ENCODE measurements around the gene CALN1. TPM values are rescaled to one million over a fixed set of nuclear protein-coding genes. Genes with fewer than 3 reads are reported as not detected.

Gene CALN1
- total and polyA plus RNA-seq, 9 of the 15 experiments (the other 6 are each of a cell fraction or from before 2014, with no cell fraction given), result 1.4 to 7.5 (median 3.3) TPM

DNA sequence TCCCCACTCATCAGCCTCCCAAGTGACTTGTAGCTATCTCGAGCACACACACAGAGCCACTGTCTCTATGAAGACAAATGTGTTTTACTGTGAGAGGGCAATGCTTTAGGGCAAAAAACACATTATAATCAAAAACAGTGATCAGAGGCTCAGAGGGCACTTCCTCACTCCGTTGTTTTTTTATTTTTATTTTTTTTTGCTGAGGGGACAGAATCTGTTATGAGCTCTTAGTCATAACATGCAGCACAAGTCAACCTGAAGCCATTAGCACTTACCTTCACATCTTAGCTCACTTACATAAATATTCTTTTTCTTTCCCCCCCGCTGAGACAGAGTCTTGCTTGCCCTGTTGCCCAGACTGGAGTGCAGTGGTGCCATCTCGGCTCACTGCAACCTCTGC is 157.7 kb downstream of the CALN1 start (continued):
- TF ChIP-seq, protein P1, sequence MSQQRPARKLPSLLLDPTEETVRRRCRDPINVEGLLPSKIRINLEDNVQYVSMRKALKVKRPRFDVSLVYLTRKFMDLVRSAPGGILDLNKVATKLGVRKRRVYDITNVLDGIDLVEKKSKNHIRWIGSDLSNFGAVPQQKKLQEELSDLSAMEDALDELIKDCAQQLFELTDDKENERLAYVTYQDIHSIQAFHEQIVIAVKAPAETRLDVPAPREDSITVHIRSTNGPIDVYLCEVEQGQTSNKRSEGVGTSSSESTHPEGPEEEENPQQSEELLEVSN (IDR thresholded peaks at IDR 0.05; ENCODE audit: borderline replicate concordance in 1 of 2, extremely low read depth in 1 of 2, insufficient read depth in 1 of 2, insufficient read length in 1 of 2, low read depth in 1 of 2, low read length in 1 of 2, poor library complexity in 1 of 2, severe bottlenecking in 1 of 2), result no peak
- TF ChIP-seq POLR3G (IDR thresholded peaks at IDR 0.05; ENCODE audit: extremely low read depth, insufficient read length, insufficient replicate concordance), result no peak

DNA sequence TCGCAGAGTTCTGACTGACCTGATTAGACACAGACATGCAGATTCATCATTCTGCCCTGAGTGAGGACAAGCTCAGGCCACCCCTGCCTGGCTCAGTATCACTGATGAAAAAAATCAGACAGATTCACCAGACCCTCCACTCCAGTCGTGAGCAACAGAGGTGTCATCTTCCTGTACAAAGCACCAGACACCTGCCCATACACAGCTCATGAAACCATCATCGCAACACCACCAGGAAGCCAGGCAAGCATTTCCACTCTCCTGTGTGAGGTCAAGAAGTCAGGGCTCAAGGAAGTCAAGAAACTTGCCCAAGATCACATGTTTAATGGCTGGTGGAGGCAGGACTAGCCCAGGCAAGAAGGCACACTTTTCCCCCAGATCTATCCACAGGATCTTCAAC is 163.0 kb downstream of the CALN1 start:
- Histone ChIP-seq H3K9me3 (replicated peaks; ENCODE audit: control insufficient read depth, insufficient read depth, low read depth, low read length) (no peaks in the 10 kb centered on the region), H3K4me2 (ENCODE audit: insufficient read depth, low read length) (no peak overlapping the region), H2AFZ (ENCODE audit: low read depth, low read length) (no peak overlapping the region), H3K4me1 (replicated peaks in 1 of 2; ENCODE audit: control insufficient read depth in 2 of 2, insufficient read depth in 2 of 2, low read length in 2 of 2) (no peaks in the 10 kb centered on the region), H3K9me1 (ENCODE audit: control insufficient read depth, insufficient read depth, low read length) (no peaks in the 10 kb centered on the region), H3K79me2 (ENCODE audit: control insufficient read depth, insufficient read depth, low read length) (no peaks in the 10 kb centered on the region), H3K27ac (ENCODE audit: extremely low read depth, low read depth, low read length) (no peak overlapping the region), H4K20me1 (replicated peaks; ENCODE audit: control insufficient read depth, insufficient read depth, low read length) (0 out of 2 replicates have a peak, but pooled peaks cover 3% of the 10 kb centered on the region), H3K9ac (ENCODE audit: insufficient read depth in 1 of 2, low read depth in 2 of 2, low read length in 2 of 2) (no peak overlapping the region), H3K27me3 (ENCODE audit: control insufficient read depth in 2 of 2, insufficient read depth in 2 of 2, low read length in 2 of 2) (peaks cover 0 to 10% of the 10 kb centered on the region in 2 experiments; a peak in 1 of 5 replicates), H3K36me3 (ENCODE audit: control insufficient read depth, insufficient read depth, low read length) (no peaks in the 10 kb centered on the region), H3K4me3 (no peak overlapping the region)
- ATAC-seq (no peak), FAIRE-seq (no peak), DNase-seq (ENCODE audit: extremely low read depth in 1 of 4, low spot score in 3 of 4) (no peak)
- in situ Hi-C loops (cut with MboI) (no loop called here), intact Hi-C loops (cut with micrococcal nuclease) (no loop called here)
- CTCF ChIA-PET (ENCODE audit: low intra/inter-chr PET ratio), result no interaction called here
- WGBS (ENCODE audit: insufficient coverage, low coverage, missing lambda C conversion rate), result 6% methylated on average over 3 of the region's 3 CpGs
- POLR2A ChIA-PET, result interaction anchor here (0.6 to 0.7 kb wide), 2 partner anchors 9 to 27 kb away, joined by 3 read pairs; no protein-coding TSS in a partner anchor
- TF ChIP-seq SAFB2 (IDR thresholded peaks at IDR 0.05; ENCODE audit: borderline replicate concordance, low read depth, low read length, severe bottlenecking), result no peak
- TF ChIP-seq HDAC6 (IDR thresholded peaks at IDR 0.05; ENCODE audit: low read depth, low read length), result no peak
- no peak for TF ChIP-seq ZNF584 (CRISPR knock-in tag; IDR thresholded peaks at IDR 0.05; ENCODE audit: low read depth)
- no peak for TF ChIP-seq PCBP2 (IDR thresholded peaks at IDR 0.05; ENCODE audit: low read depth, low read length, poor library complexity, severe bottlenecking)
- TF ChIP-seq C11orf30 (IDR thresholded peaks at IDR 0.05; ENCODE audit: low read depth), result no peak
- no TSS peak for BruUV-seq (replicated peaks)
